Calu3 (cell line): ENCODE measurements around the gene MED22. TPM values are rescaled to one million over a fixed set of nuclear protein-coding genes. Genes with fewer than 3 reads are reported as not detected.

Source experiments
- BruUV-seq: library from RNA; stranded (reverse); fragments of 400-500 nt; replicated peaks from 2 replicates; lab custom pipeline; 2021; lab: Mats Ljungman, UMichigan
- CTCF ChIA-PET: fragments of 300-600 bp; sonication (Branson Sonifier 250); formaldehyde crosslinking; loops from one replicate; lab custom pipeline; 2022; ENCODE audit warnings: antibody characterized with exemption; lab: Charles Lee
- DNase-seq: peaks from one replicate; pipeline ENCODE4 v3.0.0; 2022
- H3K27ac Mint-ChIP-seq: one replicate; pipeline ENCODE4 v1.8.0; 2022; ENCODE audit warnings: mixed read lengths; ENCODE audit not compliant: unreplicated experiment
- H3K27me3 Mint-ChIP-seq: one replicate; pipeline ENCODE4 v1.8.0; 2022; ENCODE audit warnings: mixed read lengths; ENCODE audit not compliant: unreplicated experiment
- H3K36me3 Mint-ChIP-seq: one replicate; pipeline ENCODE4 v1.8.0; 2022; ENCODE audit warnings: mild to moderate bottlenecking, moderate library complexity, mixed read lengths; ENCODE audit not compliant: insufficient read depth, unreplicated experiment
- H3K4me1 Mint-ChIP-seq: one replicate; pipeline ENCODE4 v1.8.0; 2022; ENCODE audit warnings: mild to moderate bottlenecking, low read depth, mixed read lengths; ENCODE audit not compliant: unreplicated experiment
- H3K4me3 Mint-ChIP-seq: one replicate; pipeline ENCODE4 v1.8.0; 2022; ENCODE audit warnings: mild to moderate bottlenecking, low read depth, moderate library complexity, mixed read lengths; ENCODE audit not compliant: unreplicated experiment
- H3K9me3 Mint-ChIP-seq: one replicate; pipeline ENCODE4 v1.8.0; 2022; ENCODE audit warnings: low read depth, mixed read lengths; ENCODE audit not compliant: unreplicated experiment
- CTCF ChIP-seq: fragments of 200-600 bp; IDR thresholded peaks from one replicate; pipeline ENCODE4 v1.8.0; 2022; ENCODE audit warnings: antibody characterized with exemption; ENCODE audit not compliant: unreplicated experiment
- intact Hi-C: fragments of 100-400 bp; cut with micrococcal nuclease; formaldehyde crosslinking; loops from one replicate; pipeline ENCODE4 v1.10.0; 2022; ENCODE audit not compliant: unreplicated experiment
- total RNA-seq: library from RNA; stranded (reverse); gene quantifications from 2 replicates; pipeline ENCODE4 v1.2.3, GENCODE V29; 2022

Gene MED22
- total RNA-seq, 1 experiment from 2014 or later, result 27.6 TPM

GRCh38 chr9:133334161-133334560 is 13.8 kb downstream of the MED22 start:
- H3K36me3 Mint-ChIP-seq, result peaks cover 52% of the 10 kb centered on the region
- BruUV-seq, result no TSS peak
- no peak overlapping the region for H3K27ac Mint-ChIP-seq
- H3K4me3 Mint-ChIP-seq, result peak overlapping the region; percentile 90
- intact Hi-C loops, result no loop called here
- TF ChIP-seq CTCF, result no peak
- CTCF ChIA-PET, result interaction anchor here (0.5 to 1.3 kb wide), 2 partner anchors 92 to 146 kb away, joined by 4 read pairs; no protein-coding TSS in a partner anchor
- H3K27me3 Mint-ChIP-seq, result no peaks in the 10 kb centered on the region
- no peaks in the 10 kb centered on the region for H3K9me3 Mint-ChIP-seq
- no peak for DNase-seq
- peaks cover 27% of the 10 kb centered on the region for H3K4me1 Mint-ChIP-seq

- CTCF ChIA-PET, result no interaction called here
- intact Hi-C loops, result no loop called here
- Mint-ChIP-seq H3K4me1 (peaks cover 33% of the 10 kb centered on the region), H3K9me3 (peaks cover 4% of the 10 kb centered on the region), H3K27me3 (no peaks in the 10 kb centered on the region), H3K27ac (no peak overlapping the region), H3K36me3 (peaks cover 56% of the 10 kb centered on the region), H3K4me3 (no peak overlapping the region)
- no peak for DNase-seq
- no TSS peak for BruUV-seq
- no peak for TF ChIP-seq CTCF
Measured at GRCh38 chr9:133333566-133333965, 14.4 kb downstream of the MED22 start.

GRCh38 chr9:133333011-133333410 is 14.9 kb downstream of the MED22 start:
- intact Hi-C loops, result no loop called here
- BruUV-seq, result no TSS peak
- H3K9me3 Mint-ChIP-seq, result peaks cover 4% of the 10 kb centered on the region
- no peak for TF ChIP-seq CTCF
- peaks cover 36% of the 10 kb centered on the region for H3K4me1 Mint-ChIP-seq
- no peak for DNase-seq
- no peaks in the 10 kb centered on the region for H3K27me3 Mint-ChIP-seq
- peaks cover 60% of the 10 kb centered on the region for H3K36me3 Mint-ChIP-seq
- CTCF ChIA-PET, result no interaction called here
- no peak overlapping the region for H3K27ac Mint-ChIP-seq
- H3K4me3 Mint-ChIP-seq, result no peak overlapping the region

- no peak for TF ChIP-seq CTCF
- Mint-ChIP-seq H3K9me3 (peaks cover 4% of the 10 kb centered on the region), H3K27ac (no peak overlapping the region), H3K4me3 (no peak overlapping the region), H3K4me1 (peaks cover 36% of the 10 kb centered on the region), H3K36me3 (peaks cover 58% of the 10 kb centered on the region), H3K27me3 (no peaks in the 10 kb centered on the region)
- BruUV-seq, result no TSS peak
- DNase-seq, result no peak
- CTCF ChIA-PET, result interaction anchor here (0.6 kb wide), 1 partner anchor 146 kb away, joined by 3 read pairs; no protein-coding TSS in a partner anchor
- intact Hi-C loops, result no loop called here
Measured at GRCh38 chr9:133332381-133332730, 15.6 kb downstream of the MED22 start.
